ENCODE results near the gene KIF5A.

DNA sequence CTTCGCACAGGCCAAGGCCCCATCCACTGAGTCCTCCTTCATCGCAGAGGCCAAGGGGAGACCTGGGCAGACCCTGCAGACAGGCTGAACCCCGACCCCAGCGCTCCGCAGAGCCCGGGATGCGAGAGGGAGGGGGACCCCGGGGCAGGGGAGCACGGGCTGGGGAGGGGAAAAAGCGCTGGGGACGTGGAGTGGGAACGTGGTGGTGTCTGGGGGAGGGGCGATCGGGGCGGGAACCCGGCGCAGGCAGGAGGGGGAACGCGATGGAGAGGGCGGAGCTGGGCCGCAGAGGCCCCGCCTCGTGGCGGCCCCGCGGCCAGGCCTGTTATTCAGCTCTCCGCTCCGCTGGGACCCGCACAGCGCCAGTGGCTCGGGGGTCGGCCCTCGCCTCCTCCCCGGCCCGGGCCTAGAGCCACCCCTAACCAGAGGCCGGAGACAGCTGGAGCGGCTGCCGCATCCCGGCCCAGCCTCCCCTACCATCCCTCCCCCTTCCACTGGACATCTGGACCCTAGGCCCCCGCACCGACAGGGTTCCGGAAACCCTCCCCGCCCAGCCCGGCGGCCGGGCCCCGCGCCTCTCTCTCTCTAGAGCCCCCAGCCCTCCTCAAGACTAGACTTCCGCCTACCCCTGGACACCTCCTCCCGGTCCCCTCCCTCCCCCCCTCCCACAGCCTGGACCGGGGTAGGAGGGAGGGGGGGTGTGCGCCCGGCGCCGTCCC lies 61.4 kb downstream of the KIF5A start, which contains the start of gene ARHGEF25:
- TF ChIP-seq, protein P1, sequence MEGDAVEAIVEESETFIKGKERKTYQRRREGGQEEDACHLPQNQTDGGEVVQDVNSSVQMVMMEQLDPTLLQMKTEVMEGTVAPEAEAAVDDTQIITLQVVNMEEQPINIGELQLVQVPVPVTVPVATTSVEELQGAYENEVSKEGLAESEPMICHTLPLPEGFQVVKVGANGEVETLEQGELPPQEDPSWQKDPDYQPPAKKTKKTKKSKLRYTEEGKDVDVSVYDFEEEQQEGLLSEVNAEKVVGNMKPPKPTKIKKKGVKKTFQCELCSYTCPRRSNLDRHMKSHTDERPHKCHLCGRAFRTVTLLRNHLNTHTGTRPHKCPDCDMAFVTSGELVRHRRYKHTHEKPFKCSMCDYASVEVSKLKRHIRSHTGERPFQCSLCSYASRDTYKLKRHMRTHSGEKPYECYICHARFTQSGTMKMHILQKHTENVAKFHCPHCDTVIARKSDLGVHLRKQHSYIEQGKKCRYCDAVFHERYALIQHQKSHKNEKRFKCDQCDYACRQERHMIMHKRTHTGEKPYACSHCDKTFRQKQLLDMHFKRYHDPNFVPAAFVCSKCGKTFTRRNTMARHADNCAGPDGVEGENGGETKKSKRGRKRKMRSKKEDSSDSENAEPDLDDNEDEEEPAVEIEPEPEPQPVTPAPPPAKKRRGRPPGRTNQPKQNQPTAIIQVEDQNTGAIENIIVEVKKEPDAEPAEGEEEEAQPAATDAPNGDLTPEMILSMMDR (IDR thresholded peaks at IDR 0.05; ENCODE audit: extremely low read depth in 1 of 2, insufficient read depth in 1 of 2, low read depth in 1 of 2, low read length in 2 of 2): no peak
- TF ChIP-seq POLR2A (IDR thresholded peaks at IDR 0.05; ENCODE audit: low read depth, low read length): peak; percentile 56
- peak; percentile 32 for TF ChIP-seq POLR2AphosphoS5 (IDR thresholded peaks at IDR 0.05; ENCODE audit: insufficient read depth, low read depth, low read length)

Measured in endothelial cell of umbilical vein (primary cell).